CD4-positive, alpha-beta T cell treated with Interleukin-10 for 1 hour (primary cell): Measurements from ENCODE around the gene TRHDE.

Experiments
- DNase-seq: peaks from one replicate; pipeline ENCODE4 v3.0.0-alpha.2; 2020

TRHDE gene

DNA sequence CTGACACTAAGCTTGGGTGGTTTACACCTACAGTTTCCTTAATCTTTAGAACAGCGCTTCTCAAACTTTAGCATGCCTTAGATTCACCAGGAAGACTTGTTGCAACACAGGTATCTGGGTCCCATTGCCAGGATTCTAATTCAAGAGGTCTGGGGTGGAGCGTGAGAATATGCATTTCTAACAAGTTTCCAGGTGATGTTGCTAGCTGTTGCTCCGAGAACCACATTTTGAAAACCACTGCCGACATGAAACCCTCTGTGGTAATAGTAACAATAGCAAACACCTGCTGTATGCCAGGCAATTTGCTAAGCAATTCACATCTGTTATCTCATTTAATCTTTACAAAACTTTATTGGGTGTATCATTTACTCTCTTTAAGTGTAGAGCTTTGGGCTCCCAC lies 58.6 kb downstream of the TRHDE start:
- no peak for DNase-seq

DNA sequence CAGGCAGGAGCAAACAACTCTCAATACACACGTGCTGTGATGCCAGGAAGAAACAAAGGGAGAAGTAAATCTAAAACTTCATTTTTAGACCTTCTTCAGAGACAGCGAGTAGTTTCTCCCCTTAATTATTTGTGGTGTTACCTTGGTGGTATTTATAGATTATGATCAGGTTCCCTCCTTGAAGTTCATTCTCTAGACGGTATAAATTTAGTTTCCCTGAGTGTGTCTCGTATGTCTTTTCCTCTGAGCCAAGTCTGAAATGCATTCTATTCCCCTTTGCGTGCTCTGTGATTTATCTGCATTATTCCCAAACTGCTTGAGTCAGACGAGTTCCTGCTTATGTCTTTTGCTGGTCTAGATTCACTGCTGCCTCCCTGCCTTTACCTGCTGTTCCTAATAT lies 65.2 kb downstream of the TRHDE start:
- DNase-seq: no peak

DNA sequence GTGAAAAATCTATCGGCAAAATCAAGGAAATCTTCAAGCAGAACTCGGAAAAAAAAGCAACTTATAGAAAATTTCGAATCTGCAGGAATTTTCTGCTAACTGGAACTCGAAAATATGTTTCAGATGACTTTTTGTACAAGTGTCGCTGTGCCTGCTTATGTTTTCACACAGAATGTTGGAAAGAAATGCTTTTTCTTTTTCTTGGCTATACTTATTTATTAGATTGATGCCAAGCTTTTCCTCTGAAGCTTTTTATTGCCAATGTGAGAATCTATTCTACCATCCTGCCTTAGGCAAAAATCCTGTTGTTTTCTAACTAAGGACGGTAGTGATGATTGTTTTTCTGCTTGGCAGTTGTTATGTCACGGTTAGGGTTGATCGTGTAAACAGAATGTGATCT lies 65.8 kb downstream of the TRHDE start:
- no peak for DNase-seq

DNA sequence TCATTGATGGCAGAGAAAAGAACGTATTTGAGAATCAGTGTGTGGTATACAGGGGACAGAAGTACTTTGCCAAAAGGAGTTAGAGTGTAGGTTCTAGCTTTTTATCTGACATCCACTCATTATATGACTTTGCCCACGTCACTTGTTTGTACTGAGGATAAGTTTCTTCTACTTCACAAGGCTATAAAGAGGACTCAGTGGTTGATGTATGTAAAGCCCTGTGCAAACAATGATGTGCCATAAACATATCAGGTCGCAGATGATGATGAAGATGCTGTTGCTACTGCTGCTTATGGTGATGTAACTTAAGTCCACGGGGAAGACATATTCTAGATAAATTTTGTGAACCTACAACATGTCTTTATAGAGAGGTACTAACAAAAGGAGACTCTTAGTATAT lies 66.3 kb downstream of the TRHDE start:
- DNase-seq: no peak

- DNase-seq: peak; percentile 26
These were observed 74.3 kb downstream of the TRHDE start for GRCh38 chr12:72346363-72346944.

- no peak for DNase-seq
These were observed 77.3 kb downstream of the TRHDE start for GRCh38 chr12:72349491-72349890.

DNA sequence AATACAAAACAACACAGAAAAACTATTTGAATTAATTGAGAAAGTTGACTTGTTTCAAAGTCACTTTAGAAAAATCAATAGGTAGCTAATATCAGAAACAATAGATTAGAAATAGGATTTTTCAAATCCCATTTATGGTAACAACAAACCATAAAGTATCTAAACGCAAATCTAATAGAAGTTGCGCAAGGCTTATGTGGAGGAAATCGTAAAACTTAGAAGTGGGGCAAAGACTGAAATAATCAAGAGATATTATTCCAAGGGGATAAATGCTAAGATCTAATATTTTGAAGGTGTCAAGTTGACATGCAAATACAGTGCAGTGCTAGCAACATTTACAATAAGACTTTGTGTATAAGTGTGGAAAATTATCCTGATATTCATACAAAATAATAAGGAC lies 87.2 kb downstream of the TRHDE start:
- no peak for DNase-seq

DNA sequence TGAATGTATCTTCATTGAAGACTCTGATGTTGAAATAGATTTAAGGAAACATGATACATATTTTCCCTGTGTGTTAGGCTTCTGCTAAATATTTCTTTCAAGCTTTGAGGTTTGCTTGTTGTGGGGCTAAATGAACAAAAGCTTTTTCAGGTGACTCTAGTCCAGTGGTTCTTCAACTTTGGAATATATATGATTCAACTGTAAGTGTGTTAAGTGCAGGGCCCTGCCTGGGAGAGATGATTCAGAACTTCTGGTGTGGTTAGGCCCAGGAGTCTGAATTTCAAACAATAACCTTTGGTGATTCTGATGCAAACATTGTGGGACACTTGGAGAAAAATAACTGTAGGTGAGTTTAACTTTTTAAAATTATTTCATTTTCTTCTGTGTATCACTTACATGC lies 93.0 kb downstream of the TRHDE start:
- no peak for DNase-seq

DNA sequence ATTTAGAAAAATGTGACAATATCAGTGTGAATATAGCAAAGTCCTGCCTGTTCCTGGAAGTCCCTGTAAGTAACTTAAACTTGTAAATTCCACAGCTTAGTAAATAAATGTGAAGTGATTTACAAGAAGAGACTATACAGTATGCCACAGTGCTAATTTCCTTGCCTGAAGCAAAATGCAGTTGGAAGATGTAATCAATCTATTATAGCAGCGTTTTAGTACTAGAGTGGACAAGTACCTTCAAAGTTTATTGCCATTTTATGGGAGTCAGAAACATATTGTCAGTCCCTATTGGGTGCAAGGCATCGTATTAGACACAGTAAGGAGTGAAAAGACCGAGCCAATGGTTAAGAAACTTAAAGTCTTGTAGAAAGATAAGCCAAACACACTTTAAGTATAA lies 94.1 kb downstream of the TRHDE start:
- no peak for DNase-seq

DNA sequence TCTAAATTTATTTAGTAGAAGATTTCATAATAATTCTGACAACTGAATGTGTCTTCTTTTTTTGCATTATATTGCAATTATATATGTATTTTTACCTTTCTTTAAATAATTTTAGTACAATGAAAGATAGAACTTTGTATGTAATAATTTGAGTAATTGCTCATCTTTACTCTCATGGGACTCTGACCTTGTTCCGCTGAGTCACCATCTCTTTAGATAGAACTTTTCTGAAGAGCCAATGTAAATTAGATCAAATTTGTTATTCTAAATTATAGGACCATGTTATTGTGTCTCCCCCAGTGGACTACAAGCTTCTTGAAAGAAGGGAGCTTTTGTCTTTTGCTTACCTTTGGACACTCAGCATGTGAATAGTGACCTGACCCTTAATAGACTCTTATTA lies 96.1 kb downstream of the TRHDE start:
- no peak for DNase-seq

DNA sequence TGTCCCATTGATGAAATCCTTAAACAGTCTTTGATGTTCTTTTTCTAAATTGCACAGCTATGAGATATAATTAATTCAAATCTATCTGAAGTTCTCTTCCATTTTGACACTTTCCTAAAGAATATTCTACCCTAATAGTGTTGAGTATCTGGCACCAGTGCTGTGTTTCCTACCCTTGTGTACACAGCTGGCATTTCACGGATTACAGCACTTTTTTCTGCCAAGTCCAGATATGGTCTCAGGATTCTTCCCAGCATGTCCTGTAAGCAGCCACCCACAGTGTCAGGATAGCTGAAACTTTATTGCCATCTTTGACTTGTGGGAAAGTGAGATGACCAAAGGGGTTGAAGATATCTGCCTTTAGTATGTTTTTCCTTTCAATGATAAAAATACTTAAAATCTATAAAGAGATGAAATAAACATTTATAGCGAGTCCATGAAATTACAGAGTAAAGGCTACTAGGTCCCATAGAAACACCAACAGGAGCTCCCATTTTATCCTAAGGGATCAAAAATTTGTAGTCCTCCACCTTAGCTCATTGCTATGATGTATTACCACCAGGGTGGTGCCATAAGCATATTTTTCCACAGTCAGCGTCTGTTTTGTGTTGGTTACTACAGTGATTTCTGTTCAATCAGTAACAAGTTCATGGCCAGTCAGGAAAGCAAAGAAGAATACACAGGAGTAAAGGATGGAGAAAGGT lies 96.7 kb downstream of the TRHDE start:
- no peak for DNase-seq

GRCh38 chr12:72369423-72369959 lies 97.3 kb downstream of the TRHDE start:
- no peak for DNase-seq

DNA sequence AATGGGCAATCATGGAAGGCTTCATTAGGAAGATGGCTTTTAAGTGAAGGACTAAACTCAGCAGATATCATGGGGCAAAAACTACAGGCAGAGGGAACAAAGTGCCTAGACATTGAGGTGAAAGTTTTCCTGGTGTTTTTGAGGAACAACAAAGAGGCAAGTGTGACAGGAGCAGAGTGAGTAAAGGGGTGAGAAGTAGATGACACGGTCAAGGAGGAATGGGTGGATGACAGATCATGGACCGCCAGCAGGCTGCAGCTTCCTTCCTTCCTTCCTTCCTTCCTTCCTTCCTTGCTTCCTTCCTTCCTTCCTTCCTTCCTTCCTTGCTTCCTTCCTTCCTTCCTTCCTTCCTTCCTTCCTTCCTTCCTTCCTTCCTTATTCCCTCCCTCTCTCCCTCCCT lies 108.3 kb downstream of the TRHDE start:
- DNase-seq: no peak

GRCh38 chr12:72388322-72388721 lies 116.2 kb downstream of the TRHDE start:
- no peak for DNase-seq

- no peak for DNase-seq
These were observed 118.0 kb downstream of the TRHDE start for GRCh38 chr12:72390146-72390545.

GRCh38 chr12:72406111-72406510 lies 133.9 kb downstream of the TRHDE start:
- DNase-seq: no peak

DNA sequence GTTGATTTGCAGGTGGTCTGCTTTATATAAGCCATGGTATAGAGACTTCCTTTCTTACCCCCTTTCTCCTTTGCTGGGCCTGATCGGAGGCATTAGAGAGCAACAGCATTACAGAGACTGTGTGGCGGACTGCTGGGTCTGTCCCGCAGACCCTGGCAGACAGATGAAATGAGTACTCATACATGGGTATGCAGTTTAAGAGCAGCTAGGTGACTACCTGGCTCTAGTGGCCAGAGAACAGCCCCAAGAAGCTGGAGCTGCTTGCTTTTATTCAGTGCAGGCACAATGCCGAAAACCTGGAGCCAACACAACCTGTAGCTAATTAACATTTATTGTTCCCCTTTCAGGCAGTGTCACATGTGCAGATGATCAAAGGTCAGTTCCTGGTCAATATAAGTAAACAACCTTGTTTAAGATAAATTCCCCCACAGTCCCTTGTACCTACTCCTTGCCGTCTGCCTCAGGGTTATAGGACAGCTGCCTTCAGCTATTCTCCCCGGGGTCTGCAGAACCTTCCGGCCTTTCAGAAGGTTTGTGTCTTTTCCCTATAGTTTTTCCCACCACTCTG lies 160.0 kb downstream of the TRHDE start:
- no peak for DNase-seq

GRCh38 chr12:72433298-72433697 lies 161.1 kb downstream of the TRHDE start:
- no peak for DNase-seq

DNA sequence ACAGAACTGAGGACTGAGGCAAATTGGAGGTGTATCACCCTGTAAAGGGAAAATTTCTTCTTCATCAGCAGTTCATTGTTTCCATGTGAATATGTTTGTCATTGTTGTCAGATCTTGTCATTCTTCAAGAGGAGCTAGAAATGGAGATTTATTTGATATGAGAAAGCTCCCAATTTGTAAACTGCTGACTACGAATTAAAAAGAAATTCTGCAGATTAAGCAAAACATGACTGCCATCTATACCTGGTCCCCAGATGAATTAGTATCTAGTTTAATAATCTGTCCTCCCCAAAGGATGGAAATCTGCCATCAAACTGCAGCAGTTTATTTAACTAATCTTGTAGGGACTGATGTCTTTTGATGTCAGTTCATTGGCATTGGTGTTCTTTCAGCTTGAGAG lies 162.8 kb downstream of the TRHDE start:
- no peak for DNase-seq

DNA sequence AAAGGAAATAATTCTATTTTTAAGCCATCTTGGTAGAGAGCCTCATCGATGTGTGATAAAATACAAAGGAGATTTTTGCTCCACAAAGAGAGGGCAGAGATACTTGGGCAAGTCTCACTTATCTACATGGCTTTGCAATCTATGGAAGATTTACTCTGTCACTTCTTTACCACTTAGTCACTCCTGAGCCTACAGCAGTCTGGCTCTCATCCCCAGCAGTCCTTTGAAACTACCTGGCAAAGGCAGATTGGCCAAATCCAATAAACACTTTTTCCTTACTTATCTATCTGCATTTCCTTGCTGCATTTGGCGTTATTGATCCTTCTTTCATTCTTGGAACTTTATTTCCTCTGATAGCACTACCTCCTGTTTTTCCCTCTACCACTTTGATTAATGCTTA lies 170.0 kb downstream of the TRHDE start:
- no peak for DNase-seq

GRCh38 chr12:72444125-72444524 lies 172.0 kb downstream of the TRHDE start:
- DNase-seq: no peak

GRCh38 chr12:72444566-72444965 lies 172.4 kb downstream of the TRHDE start:
- no peak for DNase-seq

DNA sequence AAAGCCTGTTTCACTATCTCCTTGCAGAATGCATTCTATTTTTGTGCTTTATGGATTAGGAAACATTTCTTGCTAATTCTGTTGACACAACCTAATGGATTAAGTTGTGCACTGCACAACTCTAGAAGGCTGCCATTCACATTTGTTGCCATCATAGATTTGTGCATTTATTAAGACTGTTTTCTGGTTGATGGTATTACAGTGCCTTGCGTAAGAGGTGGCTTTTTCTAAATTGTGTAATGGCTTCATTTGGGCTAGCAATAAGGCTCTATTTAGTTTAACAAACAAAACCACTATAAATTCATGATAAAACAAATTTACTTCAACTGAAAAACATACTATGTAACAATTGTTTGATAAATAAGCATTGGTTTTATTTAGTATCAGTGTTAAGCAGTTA lies 175.9 kb downstream of the TRHDE start:
- DNase-seq: no peak

DNA sequence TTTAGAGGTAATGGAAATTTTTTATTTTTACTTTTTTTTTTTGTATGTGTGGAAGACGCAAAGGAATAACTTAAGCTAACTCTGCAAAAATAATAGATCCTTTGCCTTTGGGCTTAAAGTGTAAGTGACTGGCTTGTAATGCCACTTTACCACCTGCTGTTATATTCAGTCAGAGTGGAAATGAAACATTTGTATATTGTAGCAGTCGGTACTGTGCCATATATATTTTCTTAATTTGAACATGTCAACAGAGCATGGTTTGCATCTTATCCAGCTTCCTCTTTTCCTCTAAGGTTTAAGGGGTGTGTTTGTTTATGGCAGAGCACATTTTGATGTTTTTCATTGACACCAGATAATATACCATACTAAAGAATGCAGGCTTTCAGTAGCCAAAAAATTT lies 176.6 kb downstream of the TRHDE start:
- no peak for DNase-seq

DNA sequence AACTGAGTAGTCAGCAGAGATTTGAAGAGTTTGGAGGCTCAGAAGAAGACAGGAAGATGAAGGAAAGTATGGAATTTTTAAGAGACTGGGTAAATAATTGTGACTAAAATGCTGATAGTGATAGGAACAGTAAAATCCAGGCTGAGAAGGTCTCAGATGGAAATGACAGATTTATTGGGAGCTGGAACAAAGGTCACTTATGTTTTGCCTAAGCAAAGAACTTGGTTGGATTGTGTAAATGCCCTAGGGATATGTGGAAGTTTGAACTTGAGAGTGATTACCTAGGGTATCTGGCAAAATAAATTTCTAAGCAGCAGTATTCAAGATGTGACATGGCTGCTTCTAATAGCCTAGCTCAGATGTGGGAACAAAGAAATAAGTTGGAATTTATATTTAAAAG lies 180.9 kb downstream of the TRHDE start:
- no peak for DNase-seq
